ENCODE measurements around the gene ACO2.
"Not testable (repeated sequence)": the region's sequence is repeated elsewhere in the genome, so short reads cannot be mapped to it uniquely, and the experiment has no call there.

The ACO2 gene

DNA sequence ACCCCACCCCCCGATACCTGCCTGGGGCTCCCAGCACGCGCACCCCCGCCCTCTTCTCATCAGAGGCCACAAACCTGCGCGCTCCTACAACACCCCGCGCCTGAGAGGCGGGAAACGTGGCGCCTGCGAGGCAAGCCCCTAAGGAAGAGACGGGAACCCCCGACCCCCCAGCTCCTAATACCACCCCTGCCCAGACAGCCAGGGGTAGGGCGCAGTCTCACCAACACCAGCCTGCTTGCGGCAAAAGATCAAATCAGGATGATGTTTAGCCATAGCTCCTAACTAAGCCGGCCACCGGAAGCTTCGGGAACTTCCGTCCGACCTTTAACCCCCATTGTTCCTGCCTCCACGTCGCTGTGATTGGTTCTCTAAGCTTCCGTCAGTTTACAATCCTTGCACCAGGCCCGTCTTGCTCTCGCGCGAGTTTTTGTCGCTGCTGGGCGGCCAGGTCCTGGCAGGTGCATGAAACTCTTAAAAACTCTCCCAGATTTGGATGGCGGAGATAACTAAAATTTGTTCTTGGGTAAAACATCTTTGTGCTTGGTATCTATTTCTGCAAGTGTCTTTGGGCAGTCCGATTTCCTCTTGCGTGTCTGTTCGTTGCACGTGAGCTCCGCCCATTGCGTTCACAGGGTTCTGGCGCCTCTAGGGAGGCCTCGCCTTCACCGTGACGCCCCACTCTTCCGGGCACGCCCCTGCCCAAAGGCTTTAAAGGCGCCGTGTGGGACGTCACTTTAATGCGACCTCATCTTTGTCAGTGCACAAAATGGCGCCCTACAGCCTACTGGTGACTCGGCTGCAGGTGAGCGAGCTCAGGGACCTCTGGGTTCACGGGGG, at the start of gene ACO2, which contains the start of gene PHF5A:
Gene ACO2, plus strand, starts transcription at position 737 of the 837 bp plus-strand sequence. Its CDS starts 30 bp downstream, at position 767.
Gene PHF5A, minus strand, starts transcription at position 312 of the 837 bp plus-strand sequence. Its CDS starts 39 bp downstream, at position 273.
- peak; percentile 98 to 99 for DNase-seq

DNA sequence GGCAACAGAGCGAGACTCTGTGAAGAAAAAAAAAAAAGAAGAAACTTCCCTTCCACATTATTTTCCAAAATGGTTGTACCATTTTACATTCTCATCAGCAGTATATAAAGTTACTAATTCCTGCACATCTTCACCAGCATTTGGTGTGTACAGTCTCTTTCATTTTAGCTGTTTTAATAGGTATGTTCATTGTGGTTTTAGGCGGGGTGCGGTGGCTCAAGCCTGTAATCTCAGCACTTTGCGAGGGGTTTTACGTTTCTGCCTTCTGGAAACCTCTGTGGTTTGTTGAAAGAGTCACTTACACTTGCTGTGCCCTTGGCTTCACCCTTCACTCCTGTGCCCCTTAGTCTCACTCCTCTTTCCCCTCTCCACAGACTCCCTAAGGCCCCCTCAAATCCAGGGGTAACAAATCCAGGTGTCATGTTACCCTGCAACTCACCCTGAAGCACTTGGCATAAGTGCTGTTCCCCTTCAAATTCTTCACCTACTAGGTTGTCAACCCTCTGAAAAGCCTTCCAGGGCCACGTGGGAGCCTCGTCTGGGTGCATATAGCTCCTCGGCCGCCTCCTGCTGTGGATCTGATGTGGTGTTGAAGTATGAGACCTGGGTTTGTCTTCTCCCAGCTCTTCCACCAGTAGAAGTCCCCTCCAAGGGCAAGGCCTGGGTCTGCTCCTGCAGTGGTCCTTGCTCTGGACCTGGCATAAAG, 43.1 kb upstream of the ACO2 start:
- peak in 1 of 2 experiments; percentile 39 for DNase-seq

DNA sequence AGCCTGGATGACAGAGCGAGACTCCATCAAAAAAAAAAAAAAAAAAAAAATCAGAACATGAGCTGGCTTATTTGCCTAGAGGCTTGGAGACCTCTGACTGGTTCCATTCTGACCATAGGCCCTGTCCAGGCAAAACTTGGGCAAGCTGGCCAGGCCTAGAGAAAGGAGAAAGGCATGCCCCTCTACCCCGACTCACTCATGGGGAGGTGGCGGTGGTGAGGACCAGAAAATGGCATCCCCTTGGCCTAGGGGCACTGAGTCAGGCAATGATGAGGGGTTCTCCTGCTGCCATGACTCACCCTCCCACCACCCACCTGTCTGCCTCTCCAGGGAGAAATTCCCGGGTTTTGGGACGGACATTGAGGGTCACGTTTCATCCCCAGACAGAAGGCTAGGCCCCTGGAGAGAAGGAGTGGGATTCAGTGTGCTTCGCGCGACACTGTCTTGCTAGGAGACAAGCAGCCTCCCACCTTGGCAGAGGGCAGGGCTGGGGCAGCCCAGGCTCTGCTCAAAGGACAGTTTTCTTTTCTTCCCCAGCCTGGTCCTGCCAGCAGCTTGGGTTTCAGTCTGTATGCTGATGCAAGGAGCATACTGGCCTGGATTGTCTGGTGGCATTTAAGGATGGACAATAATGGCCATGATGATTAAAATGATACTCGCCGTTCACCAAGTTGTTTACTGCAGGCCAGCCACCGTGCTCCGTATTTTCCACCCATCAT, 39.5 kb upstream of the ACO2 start:
- no peak for DNase-seq

DNA sequence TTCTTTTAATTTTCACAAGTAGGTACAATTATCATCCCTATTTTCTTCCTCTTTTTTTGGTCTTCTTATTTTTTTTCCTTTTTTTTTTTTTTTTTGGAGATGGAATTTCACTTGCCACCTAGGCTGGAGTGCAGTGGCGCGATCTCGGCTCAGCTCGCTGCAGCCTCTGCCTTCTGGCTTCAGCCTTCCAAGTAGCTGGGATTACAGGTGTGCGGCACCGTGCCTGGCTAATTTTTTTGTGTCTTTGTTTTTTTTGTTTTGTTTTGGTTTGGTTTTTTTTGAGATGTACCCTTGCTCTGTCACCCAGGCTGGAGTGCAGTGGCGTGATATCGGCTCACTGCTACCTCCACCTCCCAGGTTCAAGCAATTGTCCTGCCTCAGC, 39.0 kb upstream of the ACO2 start:
- DNase-seq = no peak

DNA sequence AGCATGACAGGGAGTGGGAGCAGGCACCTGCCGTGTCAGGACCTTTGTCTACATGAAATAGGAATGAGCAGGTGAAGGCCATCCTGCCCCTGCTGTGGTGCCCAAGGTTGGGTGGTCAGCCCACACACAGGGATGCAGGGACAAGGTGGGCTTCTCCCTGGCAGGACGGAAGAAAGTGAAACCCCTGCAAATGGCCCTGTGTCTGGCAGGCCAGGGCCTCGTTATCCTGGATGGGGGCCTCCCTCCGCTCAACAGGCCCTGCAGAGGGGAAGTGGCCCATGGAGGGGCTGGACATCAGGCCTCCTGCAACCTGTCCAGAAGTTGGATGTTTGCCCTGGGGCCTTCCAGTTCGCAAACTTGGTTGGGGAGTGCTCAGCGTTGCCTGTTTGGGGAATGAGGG, 37.3 kb upstream of the ACO2 start:
- DNase-seq = no peak

DNA sequence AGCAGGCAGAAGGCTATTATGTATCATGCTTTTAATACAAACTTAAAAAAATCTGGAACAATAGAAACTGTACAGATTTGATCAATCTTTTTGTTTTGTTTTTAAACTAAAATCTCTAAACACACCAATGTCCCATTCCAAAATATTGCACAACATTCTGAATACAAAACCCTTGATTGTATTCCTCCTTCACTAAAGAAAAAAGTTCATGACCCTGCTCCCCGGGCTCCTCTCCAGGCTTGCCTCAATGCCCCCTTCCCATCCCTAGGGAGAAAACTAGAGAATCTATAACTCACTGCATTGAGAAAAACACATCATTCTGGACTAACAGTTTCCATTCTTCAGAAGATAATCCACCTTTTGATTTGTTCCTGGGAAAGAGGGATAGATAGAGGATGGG, 35.4 kb upstream of the ACO2 start:
- DNase-seq = not testable (repeated sequence)

DNA sequence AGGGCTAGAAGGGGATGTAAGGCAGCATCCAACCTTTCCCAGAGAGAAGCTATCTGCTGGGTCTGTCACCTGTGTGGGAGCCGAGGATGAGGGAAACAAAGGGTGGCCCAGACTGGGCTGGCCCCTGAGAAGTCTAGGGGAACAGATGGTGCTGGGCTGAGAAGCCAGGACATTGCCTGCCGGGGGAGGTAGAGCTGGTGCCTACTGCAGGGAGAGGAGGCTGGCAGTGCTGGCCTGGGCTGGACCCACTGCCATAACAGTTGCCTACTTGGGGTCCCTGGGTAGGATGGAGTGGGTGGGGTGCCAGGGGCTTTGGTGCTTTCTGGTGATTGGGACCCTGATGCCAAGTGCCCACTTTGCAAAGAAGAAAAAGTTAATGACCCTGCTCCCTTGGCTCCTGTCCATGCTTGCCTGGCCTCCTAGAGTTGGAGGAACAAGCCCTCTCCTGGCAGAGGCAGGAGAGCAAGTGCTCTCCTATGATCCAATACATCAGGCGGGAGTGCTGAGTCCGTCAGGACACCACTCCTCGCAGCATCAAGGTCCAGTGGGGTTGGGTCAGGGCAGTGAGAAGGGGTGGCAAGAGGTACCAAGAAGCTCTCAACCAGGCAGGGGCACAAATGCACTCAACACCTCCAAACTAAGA, 34.4 kb upstream of the ACO2 start:
- not testable (repeated sequence) for DNase-seq

DNA sequence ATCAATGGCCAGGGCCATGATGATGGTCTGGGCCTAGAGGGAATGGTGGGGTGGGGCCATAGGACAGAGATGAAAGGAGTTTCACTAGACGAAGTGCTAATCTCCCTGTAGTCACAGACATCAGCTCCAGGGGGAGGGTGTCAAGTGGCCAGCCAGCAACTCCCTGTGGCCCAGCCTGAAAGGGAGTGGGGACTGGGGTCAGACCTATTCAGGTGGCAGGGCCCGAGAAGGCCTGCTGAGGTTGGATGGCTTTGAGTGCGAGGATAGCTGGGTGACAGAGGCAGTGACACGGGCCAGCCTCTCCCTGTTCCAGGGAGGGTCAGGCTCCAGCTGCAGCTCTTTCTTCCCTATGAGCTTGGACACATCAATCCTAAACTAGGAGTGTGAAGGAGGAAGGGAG, 33.4 kb upstream of the ACO2 start:
- DNase-seq = no peak

DNA sequence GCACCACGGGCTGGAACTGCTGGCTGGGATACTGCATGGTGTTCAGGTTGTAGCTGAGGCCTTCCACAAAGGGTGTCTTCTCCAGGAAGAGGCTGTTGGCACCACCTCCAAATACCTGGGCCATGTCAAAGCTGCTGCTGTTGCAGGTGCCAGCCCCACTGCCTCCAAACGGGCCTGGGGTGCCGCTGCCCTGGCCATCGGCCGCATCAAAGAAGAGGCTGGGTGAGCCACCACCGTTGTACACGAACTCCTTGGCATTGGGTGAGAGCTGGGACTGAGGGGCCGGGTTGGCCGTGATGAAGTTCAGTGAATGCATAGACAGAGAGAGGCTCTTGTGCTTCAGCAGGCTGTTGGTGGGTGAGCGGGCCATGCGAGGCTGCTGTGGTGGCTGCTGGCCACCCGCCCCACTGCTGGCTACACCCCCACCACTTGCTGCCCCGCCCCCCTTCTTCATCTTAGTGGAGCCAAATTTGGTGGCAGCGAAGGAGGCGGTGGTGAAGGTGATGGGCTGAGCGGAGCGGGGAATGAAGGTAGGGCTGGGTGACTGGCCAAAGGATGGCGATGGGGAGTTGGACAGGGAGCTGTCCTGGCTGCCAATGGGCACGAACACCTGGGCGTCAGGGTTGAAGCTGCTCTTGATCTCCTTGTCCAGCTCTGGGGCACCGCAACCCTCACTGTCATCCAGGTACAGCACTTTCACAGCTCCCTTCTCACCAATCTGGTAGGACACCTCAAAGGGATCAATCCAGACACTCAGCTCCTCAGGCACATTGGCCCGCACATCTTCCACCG, 32.4 kb upstream of the ACO2 start:
- DNase-seq = no peak

DNA sequence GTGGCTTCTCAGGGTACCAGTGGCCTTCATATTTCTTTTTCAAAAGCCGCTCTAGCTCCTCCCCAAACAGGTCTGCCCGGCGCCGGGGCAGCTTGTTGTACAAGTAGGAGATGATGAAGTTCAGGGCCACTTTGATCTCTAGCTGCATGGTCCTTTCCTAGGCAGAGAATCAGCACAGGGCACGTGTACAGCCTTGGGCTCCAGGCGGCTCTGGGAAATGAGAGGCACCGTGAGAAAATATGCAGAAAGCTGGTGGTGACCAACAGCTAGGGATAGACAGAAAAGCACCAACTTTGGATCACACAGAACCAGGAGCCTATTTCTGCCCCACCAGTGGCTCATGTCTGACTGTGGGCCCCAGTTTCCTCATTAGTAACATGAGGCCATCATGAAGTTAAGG, 31.7 kb upstream of the ACO2 start:
- no peak for DNase-seq

DNA sequence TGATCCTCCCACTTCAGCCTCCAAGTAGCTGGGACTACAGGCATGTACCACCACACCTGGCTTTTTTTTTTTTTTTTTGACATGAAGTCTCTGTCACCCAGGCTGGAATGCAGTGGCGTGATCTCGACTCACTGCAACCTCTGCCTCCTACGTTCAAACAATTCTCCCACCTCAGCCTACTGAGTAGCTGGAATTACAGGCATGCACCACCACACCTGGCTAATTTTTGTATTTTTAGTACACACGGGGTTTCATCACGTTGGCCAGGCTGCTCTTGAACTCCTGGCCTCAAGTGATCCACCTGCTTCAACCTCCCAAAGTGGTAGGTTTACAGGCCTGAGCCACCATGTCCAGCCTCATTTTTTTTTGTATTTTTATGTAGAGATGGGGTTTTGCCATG, 28.4 kb upstream of the ACO2 start:
- not testable (repeated sequence) for DNase-seq

DNA sequence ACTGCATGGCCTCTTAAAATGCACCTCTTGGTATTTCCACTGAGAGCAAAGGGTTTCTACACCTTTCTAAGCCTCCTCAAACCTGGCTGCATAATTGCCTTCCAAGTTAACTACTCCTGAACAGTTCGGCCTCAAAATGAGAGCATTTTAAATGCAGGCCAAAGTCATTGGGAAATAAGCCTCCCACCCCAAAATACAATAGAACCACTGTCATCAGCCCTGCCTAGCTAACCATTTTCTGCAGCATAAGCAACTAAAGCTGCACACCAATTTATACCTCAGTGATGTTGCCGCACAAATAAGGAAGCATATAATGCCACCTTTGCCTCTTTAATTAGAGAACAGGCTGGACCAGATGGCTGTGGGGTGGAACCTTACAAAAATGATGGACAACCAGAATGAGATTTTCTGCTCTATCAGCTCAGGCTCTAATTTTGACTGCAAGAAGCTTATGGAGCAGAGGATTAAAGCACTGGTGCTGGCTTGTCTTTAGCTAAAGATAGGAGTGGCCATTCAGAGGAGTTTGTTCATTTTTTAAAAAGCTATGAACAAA, 26.6 kb upstream of the ACO2 start:
- no peak for DNase-seq

DNA sequence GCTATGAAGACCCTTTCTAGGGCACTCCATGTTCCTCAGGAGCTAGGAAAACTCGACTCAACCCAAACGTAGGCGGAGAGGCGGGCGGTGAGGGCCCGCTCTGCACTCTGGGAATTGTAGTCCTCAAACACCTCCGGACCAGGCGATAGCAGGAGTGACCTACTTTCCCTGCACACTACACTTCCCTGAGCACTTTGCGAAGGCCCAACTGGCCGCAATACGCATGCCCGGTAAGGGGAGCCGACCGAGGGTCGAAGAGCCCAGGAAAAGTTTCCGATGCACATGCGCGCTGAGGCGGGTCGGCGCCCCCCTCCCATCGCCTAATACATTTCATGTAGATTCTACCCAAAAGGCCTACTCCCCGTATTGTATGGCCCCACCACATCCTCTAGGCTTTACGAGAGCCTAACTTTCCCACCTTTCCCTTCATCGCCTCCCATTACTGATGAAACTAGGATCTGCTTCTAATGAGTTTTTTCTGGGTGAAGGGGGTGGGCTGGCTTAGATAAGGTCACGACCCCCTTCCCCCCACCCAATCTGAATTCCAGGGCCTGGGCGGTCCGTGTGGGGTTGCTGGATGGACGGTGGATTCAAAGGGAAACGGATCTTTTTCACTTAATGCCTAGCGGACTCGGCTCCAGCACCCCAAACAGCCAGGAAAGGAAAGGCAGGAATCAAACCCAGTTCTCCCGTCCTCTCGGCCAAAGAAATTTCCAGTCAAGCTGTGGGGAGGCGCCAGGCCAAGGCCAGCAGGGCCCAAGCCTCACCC, 24.4 kb upstream of the ACO2 start:
- peak; percentile 90 to 93 for DNase-seq

DNA sequence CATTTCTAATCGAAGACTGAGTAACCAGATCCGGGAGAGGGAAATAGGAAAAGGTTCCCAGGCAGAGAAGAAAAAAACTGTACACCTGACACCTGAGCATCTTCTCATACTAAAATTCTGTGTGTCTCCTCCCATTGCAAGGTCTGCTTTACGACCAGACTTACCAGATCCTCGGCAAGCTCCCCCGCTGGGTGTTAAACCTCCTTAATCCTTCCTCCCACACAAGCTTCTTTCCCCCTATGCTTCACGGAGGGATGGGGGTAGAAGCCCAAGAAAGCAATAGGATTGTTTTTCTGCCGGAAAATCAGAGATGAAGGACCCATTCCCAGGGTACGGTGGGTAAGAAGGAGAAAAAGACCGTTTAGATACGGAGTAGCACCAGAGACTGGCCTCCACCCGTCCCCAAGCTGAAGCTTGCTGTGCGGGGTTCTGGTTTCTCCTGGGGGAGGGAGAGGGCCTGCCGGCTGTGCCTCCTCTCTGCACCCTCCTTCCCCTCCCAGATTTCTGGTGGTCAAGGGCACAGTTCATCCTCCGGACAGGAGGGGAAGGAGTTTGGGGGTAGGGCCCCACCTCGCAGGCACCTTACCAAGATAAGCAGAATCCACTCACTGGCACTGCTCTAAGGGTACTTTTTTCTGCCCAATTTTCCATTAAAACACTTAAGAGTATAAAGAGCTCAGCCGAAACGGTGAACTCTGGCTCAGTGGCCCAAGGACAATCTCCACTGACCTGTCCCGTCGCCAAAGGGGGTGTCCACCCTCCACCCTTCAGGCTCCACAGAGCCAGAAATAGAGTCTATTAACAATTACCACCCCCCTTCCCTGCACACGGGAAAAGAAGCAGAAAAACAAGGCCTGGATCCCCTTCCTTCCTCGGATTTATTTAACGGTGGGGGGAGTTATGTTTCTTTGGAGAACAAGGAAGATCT, 23.5 kb upstream of the ACO2 start:
- peak; percentile 31 to 38 for DNase-seq

DNA sequence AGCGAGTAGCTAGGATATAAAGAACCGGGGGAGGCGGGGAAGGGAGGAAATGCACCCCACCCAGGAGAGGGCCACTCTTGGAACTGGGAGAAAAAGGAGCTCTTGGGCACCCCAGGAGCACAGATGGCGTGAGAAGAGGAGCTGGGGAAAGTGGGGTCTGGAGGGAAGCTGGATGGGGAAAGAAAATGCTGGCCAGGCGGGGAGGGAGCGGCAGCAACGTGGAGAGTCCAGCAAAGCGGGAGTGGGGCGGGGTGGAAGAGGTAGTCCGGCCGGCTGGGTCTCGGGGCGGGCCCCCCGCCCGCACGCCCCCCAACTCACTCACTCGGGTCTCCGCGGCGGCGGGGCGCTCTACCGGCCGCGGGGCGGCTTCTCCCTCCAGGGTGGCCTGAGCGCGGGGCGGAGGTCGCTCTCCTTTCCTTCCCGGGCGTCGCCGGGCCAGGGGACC, 22.8 kb upstream of the ACO2 start:
- DNase-seq = peak; percentile 24 to 29

DNA sequence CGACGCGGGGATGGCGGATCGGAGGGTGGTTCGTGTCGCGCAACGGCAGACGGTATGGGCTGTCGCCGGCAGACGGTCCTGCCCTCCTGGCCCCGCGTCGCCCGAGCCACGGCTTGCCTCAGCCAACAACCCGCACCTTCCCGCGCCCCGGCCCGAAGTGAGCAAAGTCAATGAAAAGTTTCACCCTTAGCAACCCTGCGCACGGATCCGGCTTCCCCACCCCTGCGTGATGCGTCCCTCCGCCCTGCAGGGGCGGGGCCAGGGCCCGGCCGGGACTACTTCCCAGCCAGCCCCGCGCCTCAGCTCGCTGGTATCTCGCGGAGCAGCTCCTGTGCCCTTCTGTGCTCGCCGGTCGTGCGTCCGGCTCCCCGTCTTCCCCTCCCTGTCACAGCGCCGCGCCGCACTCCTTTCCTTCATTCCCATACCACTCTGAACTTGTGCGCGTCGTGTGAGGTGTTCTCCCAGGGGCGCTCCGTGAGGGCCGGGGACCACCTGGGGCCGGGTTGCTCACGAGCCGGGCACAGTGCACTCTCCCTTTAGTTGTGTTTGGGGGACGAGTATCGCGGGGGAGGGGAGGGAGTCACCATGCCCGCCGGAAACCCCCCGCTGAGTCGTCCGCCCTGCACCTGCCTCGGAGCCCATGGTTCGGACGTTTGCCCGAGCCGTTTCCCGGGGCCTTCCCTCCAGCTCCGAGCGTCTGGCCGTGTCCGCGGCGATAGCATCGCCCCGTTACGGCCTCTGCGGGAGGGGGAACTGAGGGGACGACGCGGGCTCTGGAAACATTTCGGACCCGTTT, 22.1 kb upstream of the ACO2 start, which contains the start of gene TOB2:
Gene TOB2, minus strand, starts transcription at position 163 of the 796 bp plus-strand sequence. CDS start 9,456 bp downstream, outside the sequence.
- peak; percentile 95 to 96 for DNase-seq

DNA sequence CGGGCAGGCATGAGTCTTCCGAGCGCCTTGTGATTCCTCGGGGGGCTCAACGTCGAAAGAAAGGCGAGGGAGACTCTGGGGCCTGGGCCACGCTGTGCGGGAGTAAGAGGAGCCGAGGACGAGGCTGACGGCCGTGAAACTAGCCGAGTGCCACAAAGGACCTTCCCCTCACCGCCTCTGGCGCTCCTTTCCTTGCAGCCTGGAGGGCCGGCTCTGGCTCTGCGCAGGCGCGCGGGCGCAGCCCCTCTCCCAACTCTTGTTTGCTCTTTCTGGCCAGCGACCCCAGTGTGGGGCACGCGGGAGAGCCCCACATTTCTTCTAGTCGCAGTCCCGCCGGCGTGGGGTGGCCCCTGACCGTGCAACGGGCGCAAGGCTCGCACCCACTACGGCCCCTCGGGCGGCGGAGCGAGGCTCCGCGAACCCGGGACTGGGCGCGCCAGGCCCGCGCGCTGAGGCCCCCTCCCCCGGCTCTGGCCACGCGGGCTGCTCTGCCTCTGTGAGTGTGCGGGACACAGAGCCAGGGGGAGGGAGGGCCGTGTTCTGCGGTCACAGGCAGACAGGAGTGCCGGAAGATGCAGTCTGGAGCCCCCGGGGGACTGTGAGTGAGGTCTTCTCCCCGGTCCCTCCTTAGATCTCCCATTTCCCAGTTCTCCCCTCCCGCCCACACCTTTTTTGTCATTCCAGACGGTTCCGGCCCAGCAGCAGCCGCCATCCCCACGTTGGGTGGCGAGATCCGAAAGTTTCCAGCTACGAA, 21.3 kb upstream of the ACO2 start:
- peak; percentile 65 to 72 for DNase-seq

Measured in activated CD4-positive, alpha-beta T cell treated with anti-CD3 and anti-CD28 coated beads, Interleukin-2, amount 50 U/mL, for 48 hours (primary cell).